SHP77 (cell line): ENCODE data around the gene PLPP4.
A peak's percentile ranks its signal among the peaks of the same experiment; 100 is the strongest.

Experiments used
- DNase-seq, 2 experiments: peaks; one replicate each; lab custom pipeline; 2025; lab: John Stamatoyannopoulos, UW

Gene PLPP4

GRCh38 chr10:120456626-120457430 lies at the start of gene PLPP4:
Gene PLPP4, plus strand, starts transcription at chr10:120457227. Its CDS starts 79 bp downstream, at chr10:120457306.
- no peak for DNase-seq

GRCh38 chr10:120409816-120410215 lies 47.2 kb upstream of the PLPP4 start:
- no peak for DNase-seq

GRCh38 chr10:120414946-120415345 lies 42.1 kb upstream of the PLPP4 start:
- no peak for DNase-seq

- DNase-seq: no peak
Observed at GRCh38 chr10:120415709-120416330, 41.2 kb upstream of the PLPP4 start.

GRCh38 chr10:120420421-120420820 lies 36.6 kb upstream of the PLPP4 start:
- no peak for DNase-seq

GRCh38 chr10:120421250-120421649 lies 35.8 kb upstream of the PLPP4 start:
- DNase-seq: no peak

GRCh38 chr10:120422457-120422856 lies 34.6 kb upstream of the PLPP4 start:
- DNase-seq: no peak

GRCh38 chr10:120423431-120424197 lies 33.4 kb upstream of the PLPP4 start:
- DNase-seq: peak; percentile 4 to 22

GRCh38 chr10:120424198-120424464 lies 32.9 kb upstream of the PLPP4 start:
- no peak for DNase-seq

- no peak for DNase-seq
Observed at GRCh38 chr10:120426306-120426705, 30.7 kb upstream of the PLPP4 start.

- DNase-seq: no peak
Observed at GRCh38 chr10:120428754-120429153, 28.3 kb upstream of the PLPP4 start.

- DNase-seq: no peak
Observed at GRCh38 chr10:120429395-120429794, 27.6 kb upstream of the PLPP4 start.

GRCh38 chr10:120431251-120431651 lies 25.8 kb upstream of the PLPP4 start:
- no peak for DNase-seq

GRCh38 chr10:120432209-120432608 lies 24.8 kb upstream of the PLPP4 start:
- no peak for DNase-seq

- no peak for DNase-seq
Observed at GRCh38 chr10:120433141-120433540, 23.9 kb upstream of the PLPP4 start.

- DNase-seq: no peak
Observed at GRCh38 chr10:120436439-120437112, 20.5 kb upstream of the PLPP4 start.

- DNase-seq: no peak
Observed at GRCh38 chr10:120437541-120437940, 19.5 kb upstream of the PLPP4 start.

- no peak for DNase-seq
Observed at GRCh38 chr10:120451968-120452367, 5.1 kb upstream of the PLPP4 start.

- no peak for DNase-seq
Observed at GRCh38 chr10:120453319-120453718, 3.7 kb upstream of the PLPP4 start.

- DNase-seq: no peak
Observed at GRCh38 chr10:120453886-120454285, 3.1 kb upstream of the PLPP4 start.

GRCh38 chr10:120455004-120455403 lies 2.0 kb upstream of the PLPP4 start:
- DNase-seq: no peak

- DNase-seq: no peak
Observed at GRCh38 chr10:120455606-120456005, 1.4 kb upstream of the PLPP4 start.
